Measurements from ENCODE around the gene LIAS. TPM values are rescaled to one million over a fixed set of nuclear protein-coding genes. Genes with fewer than 3 reads are reported as not detected.

LIAS gene
- total RNA-seq, 1 experiment from 2014 or later = 23.1 TPM

DNA sequence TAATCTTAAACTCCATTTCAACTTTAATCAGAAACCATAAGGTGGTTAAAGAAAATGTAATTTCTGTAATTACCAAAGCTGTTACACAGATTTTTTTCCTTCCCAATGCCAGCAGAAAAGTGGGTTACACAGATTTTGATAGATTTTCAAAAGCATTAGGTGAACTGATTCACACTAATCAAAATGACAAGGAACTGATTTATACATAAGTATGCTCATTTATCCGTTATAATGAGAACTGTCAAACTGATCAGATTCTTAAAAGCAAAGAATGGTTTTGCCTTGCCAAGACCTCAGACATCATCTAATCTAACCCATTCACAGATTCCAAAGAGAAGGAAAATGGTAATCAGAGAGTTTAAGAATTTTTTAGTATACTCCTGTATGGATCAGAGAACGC is 63.2 kb downstream of the LIAS start:
- H3K9me3 Mint-ChIP-seq = no peaks in the 10 kb centered on the region
- TF ChIP-seq MXD4 (CRISPR knock-in tag; IDR thresholded peaks at IDR 0.05; ENCODE audit: borderline replicate concordance) = no peak
- no peak for TF ChIP-seq ZBTB21 (CRISPR knock-in tag; IDR thresholded peaks at IDR 0.05; ENCODE audit: borderline replicate concordance)
- TF ChIP-seq SMAD3 (CRISPR knock-in tag; IDR thresholded peaks at IDR 0.05; ENCODE audit: borderline replicate concordance) = no peak
- no peak for TF ChIP-seq CREB1 (CRISPR knock-in tag; IDR thresholded peaks at IDR 0.05)
- no peak for TF ChIP-seq ZSCAN18 (CRISPR knock-in tag; IDR thresholded peaks at IDR 0.05)
- TF ChIP-seq TP53 (CRISPR knock-in tag; IDR thresholded peaks at IDR 0.05) = no peak
- no peak for TF ChIP-seq EMX1 (CRISPR knock-in tag; IDR thresholded peaks at IDR 0.05)
- no peak for TF ChIP-seq TEAD1 (CRISPR knock-in tag; IDR thresholded peaks at IDR 0.05)
- no peak for TF ChIP-seq NFATC4 (CRISPR knock-in tag; IDR thresholded peaks at IDR 0.05)
- TF ChIP-seq ZNF512 (CRISPR knock-in tag; IDR thresholded peaks at IDR 0.05; ENCODE audit: borderline replicate concordance) = no peak
- no peak for TF ChIP-seq NFE2L1 (CRISPR knock-in tag; IDR thresholded peaks at IDR 0.05)
- no peak for TF ChIP-seq ZNF423 (CRISPR knock-in tag; IDR thresholded peaks at IDR 0.05)
- TF ChIP-seq ATF2 (CRISPR knock-in tag; IDR thresholded peaks at IDR 0.05; ENCODE audit: borderline replicate concordance, low read depth) = no peak
- TF ChIP-seq, protein P1, sequence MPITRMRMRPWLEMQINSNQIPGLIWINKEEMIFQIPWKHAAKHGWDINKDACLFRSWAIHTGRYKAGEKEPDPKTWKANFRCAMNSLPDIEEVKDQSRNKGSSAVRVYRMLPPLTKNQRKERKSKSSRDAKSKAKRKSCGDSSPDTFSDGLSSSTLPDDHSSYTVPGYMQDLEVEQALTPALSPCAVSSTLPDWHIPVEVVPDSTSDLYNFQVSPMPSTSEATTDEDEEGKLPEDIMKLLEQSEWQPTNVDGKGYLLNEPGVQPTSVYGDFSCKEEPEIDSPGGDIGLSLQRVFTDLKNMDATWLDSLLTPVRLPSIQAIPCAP (CRISPR knock-in tag; IDR thresholded peaks at IDR 0.05) = no peak
- TF ChIP-seq ZNF416 (CRISPR knock-in tag; IDR thresholded peaks at IDR 0.05) = no peak
- no peak for TF ChIP-seq ETV6 (CRISPR knock-in tag; IDR thresholded peaks at IDR 0.05)
- TF ChIP-seq, protein P2, sequence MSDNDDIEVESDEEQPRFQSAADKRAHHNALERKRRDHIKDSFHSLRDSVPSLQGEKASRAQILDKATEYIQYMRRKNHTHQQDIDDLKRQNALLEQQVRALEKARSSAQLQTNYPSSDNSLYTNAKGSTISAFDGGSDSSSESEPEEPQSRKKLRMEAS (CRISPR knock-in tag; IDR thresholded peaks at IDR 0.05) = no peak
- TF ChIP-seq E2F5 (CRISPR knock-in tag; IDR thresholded peaks at IDR 0.05) = no peak
- no peak for TF ChIP-seq CDX4 (CRISPR knock-in tag; IDR thresholded peaks at IDR 0.05; ENCODE audit: borderline replicate concordance)
- no peak for TF ChIP-seq TEAD4 (CRISPR knock-in tag; IDR thresholded peaks at IDR 0.05)
- peaks cover 22% of the 10 kb centered on the region for H3K36me3 Mint-ChIP-seq
- ChIA-PET POLR2A (no interaction called here), CTCF (no interaction called here)
- ATAC-seq (no peak), DNase-seq (ENCODE audit: low spot score) (no peak)
- H3K27me3 Mint-ChIP-seq (ENCODE audit: low read depth) = no peaks in the 10 kb centered on the region
- H3K4me1 Mint-ChIP-seq = peaks cover 10% of the 10 kb centered on the region
- H3K27ac Mint-ChIP-seq = no peak overlapping the region
- no peak overlapping the region for H3K4me3 Mint-ChIP-seq
